Endothelial cell of umbilical vein (primary cell): ENCODE data around the gene FEM1C. TPM values are rescaled to one million over a fixed set of nuclear protein-coding genes. Genes with fewer than 3 reads are reported as not detected.

Experiments
- BruUV-seq: library from RNA; stranded (reverse); fragments of 400-500 nt; replicated peaks from 2 replicates; lab custom pipeline; 2021; lab: Mats Ljungman, UMichigan
- CTCF ChIA-PET: fragments of 300-600, 350-600 bp; sonication (Branson Sonifier 250); formaldehyde crosslinking; loops from one replicate; lab custom pipeline; 2021; ENCODE audit warnings: antibody characterized with exemption, inconsistent platforms; lab: Charles Lee
- POLR2A ChIA-PET: fragments of 300-600, 350-600 bp; sonication (Branson Sonifier 250); formaldehyde crosslinking; loops from one replicate; lab custom pipeline; 2021; ENCODE audit warnings: antibody characterized with exemption, inconsistent platforms; lab: Charles Lee
- DNase-seq: peaks from one replicate; pipeline ENCODE4 v3.0.0-alpha.2; 2011; ENCODE audit warnings: low read depth, low spot score
- FAIRE-seq: peaks from 2 replicates; lab custom pipeline; 2011; peaks lifted over from hg19 to GRCh38; lab: Jason Lieb, UNC
- H2AFZ ChIP-seq: 2 replicates; pipeline ENCODE4 v1.6.0; 2012; ENCODE audit warnings: low read depth, low read length, control low read depth, inconsistent platforms
- H3K27ac ChIP-seq: 2 replicates; pipeline ENCODE4 v1.5.1; 2011; ENCODE audit warnings: low read depth, mild to moderate bottlenecking, control low read depth, low read length, moderate library complexity; ENCODE audit not compliant: insufficient read depth
- H3K27me3 ChIP-seq, 2 experiments: 2 replicates each; pipeline versions ENCODE4 v1.6.0 to v1.6.1; 2011; ENCODE audit warnings: low read length in 2 of 2, mixed read lengths in 1 of 2; ENCODE audit not compliant: control insufficient read depth in 2 of 2, insufficient read depth in 2 of 2
- H3K36me3 ChIP-seq, 2 experiments: 2 replicates in 1 of 2; 3 replicates in 1 of 2; pipeline ENCODE4 v1.5.1; 2011; ENCODE audit warnings: low read length in 2 of 2, mild to moderate bottlenecking in 1 of 2, moderate library complexity in 1 of 2; ENCODE audit not compliant: control insufficient read depth in 2 of 2, insufficient read depth in 2 of 2; ENCODE audit errors: extremely low read depth in 1 of 2
- H3K4me1 ChIP-seq: 3 replicates; pipeline ENCODE4 v1.5.1; 2011; ENCODE audit warnings: mild to moderate bottlenecking, low read length; ENCODE audit not compliant: control insufficient read depth, insufficient read depth; ENCODE audit errors: extremely low read depth
- H3K4me2 ChIP-seq: 2 replicates; pipeline ENCODE4 v1.6.1; 2011; ENCODE audit warnings: low read length, control low read depth, mixed read lengths; ENCODE audit not compliant: insufficient read depth
- H3K4me3 ChIP-seq, 3 experiments: fragments of 200-600 bp in 1 of 3; sonication (generic), shearing (Covaris generic) in 1 of 3; replicated peaks in 1 of 3; 2 replicates each; pipeline ENCODE4 v1.5.1; 2011 to 2016; ENCODE audit warnings: control low read depth in 3 of 3, low read length in 3 of 3, mild to moderate bottlenecking in 2 of 3, inconsistent platforms in 1 of 3, low read depth in 1 of 3, moderate library complexity in 1 of 3; ENCODE audit not compliant: insufficient read depth in 1 of 3
- H3K79me2 ChIP-seq: 2 replicates; pipeline ENCODE4 v1.6.0; 2012; ENCODE audit warnings: low read length, inconsistent platforms; ENCODE audit not compliant: control insufficient read depth, insufficient read depth
- H3K9ac ChIP-seq: replicated peaks from 2 replicates; pipeline ENCODE3; 2011; ENCODE audit warnings: low read length, control low read depth; ENCODE audit not compliant: insufficient read depth; ENCODE audit errors: extremely low read depth
- H3K9me1 ChIP-seq: replicated peaks from 3 replicates; pipeline ENCODE4 v1.6.0; 2011; ENCODE audit warnings: mild to moderate bottlenecking, low read length; ENCODE audit not compliant: control insufficient read depth, insufficient read depth; ENCODE audit errors: extremely low read depth
- H3K9me3 ChIP-seq: replicated peaks from 2 replicates; pipeline ENCODE4 v1.5.1; 2012; ENCODE audit warnings: low read length, inconsistent platforms; ENCODE audit not compliant: control insufficient read depth, insufficient read depth
- H4K20me1 ChIP-seq: replicated peaks from 2 replicates; pipeline ENCODE3; 2011; ENCODE audit warnings: mild to moderate bottlenecking, low read length; ENCODE audit not compliant: control insufficient read depth, insufficient read depth; ENCODE audit errors: extremely low read depth
- CTCF ChIP-seq, 2 donors: IDR thresholded peaks; 1 replicate in 1 of 2; 2 replicates in 1 of 2; pipeline ENCODE4 v1.5.1; 2011; ENCODE audit warnings: low read length in 2 of 2, mild to moderate bottlenecking in 2 of 2, moderate library complexity in 2 of 2, control low read depth in 1 of 2, inconsistent platforms in 1 of 2, low read depth in 1 of 2; ENCODE audit not compliant: insufficient read depth in 1 of 2; ENCODE audit errors: extremely low read depth in 1 of 2
- FOS ChIP-seq: IDR thresholded peaks from 2 replicates; pipeline ENCODE4 v1.6.1; 2011; ENCODE audit warnings: mild to moderate bottlenecking, low read length, moderate library complexity, borderline replicate concordance; ENCODE audit not compliant: insufficient read depth
- JUN ChIP-seq: IDR thresholded peaks from 2 replicates; pipeline ENCODE4 v1.6.1; 2011; ENCODE audit warnings: borderline replicate concordance, low read depth; ENCODE audit not compliant: insufficient read length, insufficient read depth
- POLR2A ChIP-seq: IDR thresholded peaks from 2 replicates; pipeline ENCODE4 v1.6.1; 2012; ENCODE audit warnings: low read depth, mild to moderate bottlenecking, control low read depth, low read length
- POLR2AphosphoS5 ChIP-seq: IDR thresholded peaks from 2 replicates; pipeline ENCODE4 v1.6.1; 2012; ENCODE audit warnings: low read depth, mild to moderate bottlenecking, control low read depth, low read length, moderate library complexity; ENCODE audit not compliant: insufficient read depth
- dilution Hi-C: fragments of 300-500 bp; cut with MboI; formaldehyde crosslinking; loops from one replicate; pipeline ENCODE4 v1.15.0; 2019; ENCODE audit warnings: low sequenced_read_pairs; ENCODE audit not compliant: extremely low pct_ligation_motif_present
- intact Hi-C: fragments of 100-400 bp; cut with micrococcal nuclease; formaldehyde crosslinking; loops from one replicate; pipeline ENCODE4 v1.10.0; 2022
- polyA plus RNA-seq, 4 experiments: library from polyadenylated mRNA; depleted of rRNA in 3 of 4; stranded (reverse) in 3 of 4; unstranded in 1 of 4; fragments of >200 nt; gene quantifications; 2 replicates each; pipeline versions ENCODE4 v1.2.1 to v1.2.3, GENCODE V29; 2011 to 2012; ENCODE audit warnings: missing spikeins in 1 of 4
- total RNA-seq: library from RNA; stranded (reverse); gene quantifications from 2 replicates; pipeline ENCODE4 v1.2.3, GENCODE V29; 2021

FEM1C gene
- total and polyA plus RNA-seq, 2 donors (not counting 3 experiments of a cell fraction or from before 2014, with no cell fraction given): 6.2 to 16.0 TPM

DNA sequence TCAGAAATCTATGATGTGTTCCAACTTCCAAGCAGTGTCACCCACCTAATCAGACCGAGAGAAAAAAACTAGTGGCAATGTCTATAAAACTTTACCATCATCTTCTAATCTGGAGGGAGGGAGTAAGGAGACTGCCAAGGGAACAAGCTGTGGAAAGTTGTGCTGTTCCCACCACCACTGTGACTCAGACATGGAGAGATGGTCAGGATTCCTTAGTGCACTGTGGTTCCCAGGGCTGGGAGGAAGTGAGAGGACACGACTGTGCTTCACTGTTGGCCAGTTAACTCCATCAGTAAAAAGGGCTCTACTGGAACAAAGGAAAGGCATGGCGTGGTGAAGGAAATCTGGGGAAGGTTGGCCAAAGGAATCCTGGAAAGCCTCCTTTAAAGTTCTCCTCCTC, 38.9 kb upstream of the FEM1C start:
- Histone ChIP-seq H3K4me3 (no peak overlapping the region), H3K9ac (no peak overlapping the region), H3K9me3 (no peaks in the 10 kb centered on the region), H3K9me1 (no peaks in the 10 kb centered on the region), H2AFZ (no peak overlapping the region), H3K27ac (no peak overlapping the region), H3K36me3 (no peaks in the 10 kb centered on the region), H4K20me1 (no peaks in the 10 kb centered on the region), H3K27me3 (no peaks in the 10 kb centered on the region), H3K4me1 (peaks cover 4% of the 10 kb centered on the region), H3K4me2 (no peak overlapping the region), H3K79me2 (no peaks in the 10 kb centered on the region)
- POLR2A ChIA-PET: no interaction called here
- TF ChIP-seq CTCF (IDR thresholded peaks at IDR 0.05; ENCODE audit: extremely low read depth in 1 of 2, insufficient read depth in 1 of 2, low read depth in 1 of 2, low read length in 2 of 2): no peak
- peak; percentile 43 for TF ChIP-seq FOS
- TF ChIP-seq POLR2A: no peak
- no peak for TF ChIP-seq POLR2AphosphoS5
- TF ChIP-seq JUN: peak; percentile 40
- no TSS peak for BruUV-seq
- dilution Hi-C loops (no loop called here), intact Hi-C loops (loop anchor here (10.0 kb wide), 1 partner anchor 399 kb away; no protein-coding TSS in a partner anchor)
- peak; percentile 53 for FAIRE-seq
- DNase-seq: peak; percentile 78
- CTCF ChIA-PET: interaction anchor here (1.0 to 3.8 kb wide), 4 partner anchors 206 to 274 kb away, joined by 3 to 33 read pairs (median 4); no protein-coding TSS in a partner anchor

DNA sequence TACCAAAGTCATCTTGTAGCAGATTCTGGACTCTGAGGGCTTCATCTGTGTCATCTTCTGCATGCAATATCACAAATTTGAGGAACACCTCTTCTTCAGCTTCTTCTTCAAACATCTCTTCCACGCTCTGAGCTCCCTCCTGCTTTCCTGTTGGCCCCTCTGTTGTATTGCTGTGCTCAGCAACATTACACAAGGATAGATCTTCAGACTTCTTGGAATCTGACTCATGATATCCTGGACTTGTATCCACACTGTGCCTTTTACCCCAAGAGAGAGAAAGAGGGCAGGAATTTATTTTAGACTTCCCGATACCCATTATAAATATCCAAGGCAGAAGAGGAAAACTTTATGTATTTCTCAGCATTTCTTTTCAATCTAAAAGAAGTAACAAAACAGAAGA, 36.4 kb upstream of the FEM1C start:
- no peak for DNase-seq
- intact Hi-C loops: loop anchor here (10.0 kb wide), 1 partner anchor 396 kb away; no protein-coding TSS in a partner anchor
- Histone ChIP-seq H3K79me2 (no peaks in the 10 kb centered on the region), H3K4me1 (peaks cover 12% of the 10 kb centered on the region), H3K9ac (no peak overlapping the region), H4K20me1 (no peaks in the 10 kb centered on the region), H3K4me3 (no peak overlapping the region), H3K9me3 (no peaks in the 10 kb centered on the region), H3K27ac (no peak overlapping the region), H3K9me1 (no peaks in the 10 kb centered on the region), H3K4me2 (no peak overlapping the region), H3K36me3 (no peaks in the 10 kb centered on the region), H3K27me3 (no peaks in the 10 kb centered on the region), H2AFZ (no peak overlapping the region)
- ChIA-PET POLR2A (no interaction called here), CTCF (interaction anchor here (0.8 to 1.4 kb wide), 2 partner anchors 9 to 271 kb away, joined by 3 to 9 read pairs; no protein-coding TSS in a partner anchor)
- FAIRE-seq: no peak
- dilution Hi-C loops: no loop called here
- no TSS peak for BruUV-seq
- TF ChIP-seq POLR2AphosphoS5: no peak
